Breast epithelium (tissue), 4 donors: ENCODE data around the gene VWF. TPM values are rescaled to one million over a fixed set of nuclear protein-coding genes. Genes with fewer than 3 reads are reported as not detected.

ENCODE experiments used
- DNase-seq, 2 donors: peaks; one replicate each; pipeline ENCODE4 v3.0.0-alpha.2; 2019; ENCODE audit warnings: low spot score in 2 of 2
- H3K27ac ChIP-seq, 2 donors: fragments of 200-600 bp; sonication (generic) in 1 of 2; one replicate each; pipeline ENCODE4 v1.5.1; 2016 to 2019; ENCODE audit warnings: mild to moderate bottlenecking in 1 of 2
- H3K27me3 ChIP-seq, 2 donors: fragments of 200-600 bp; sonication (generic) in 1 of 2; one replicate each; pipeline versions ENCODE4 v1.5.1 to v1.6.0; 2017 to 2019; ENCODE audit warnings: control low read depth in 1 of 2, mild to moderate bottlenecking in 1 of 2
- H3K36me3 ChIP-seq: fragments of 200-600 bp; one replicate; pipeline ENCODE4 v1.5.1; 2019
- H3K4me1 ChIP-seq, 2 donors: fragments of 200-600 bp; sonication (generic); one replicate each; pipeline ENCODE4 v1.5.1; 2016 to 2019; ENCODE audit warnings: control low read depth in 1 of 2
- H3K4me3 ChIP-seq, 3 donors: fragments of 200-600 bp; sonication (generic); 1 replicate in 2 of 3; 2 replicates in 1 of 3; pipeline ENCODE4 v1.5.1; 2016 to 2019; ENCODE audit warnings: mild to moderate bottlenecking in 3 of 3, moderate library complexity in 2 of 3
- H3K9me3 ChIP-seq, 2 donors: fragments of 200-600 bp; sonication (generic) in 1 of 2; one replicate each; pipeline ENCODE4 v1.5.1; 2016 to 2019; ENCODE audit warnings: control low read depth in 1 of 2
- CTCF ChIP-seq, 3 donors: fragments of 450-650 bp; IDR thresholded peaks; one replicate each; pipeline ENCODE4 v1.5.1; 2016 to 2017; ENCODE audit warnings: antibody characterized with exemption in 3 of 3, mild to moderate bottlenecking in 3 of 3, moderate library complexity in 3 of 3
- POLR2A ChIP-seq: fragments of 450-650 bp; IDR thresholded peaks from one replicate; pipeline ENCODE4 v1.6.1; 2016; ENCODE audit warnings: antibody characterized with exemption, mild to moderate bottlenecking, moderate library complexity
- POLR2AphosphoS5 ChIP-seq, 3 donors: sonication (generic); formaldehyde crosslinking; IDR thresholded peaks; one replicate each; pipeline ENCODE4 v1.6.1; 2017; ENCODE audit warnings: antibody characterized with exemption in 3 of 3
- intact Hi-C: fragments of 100-400 bp; cut with DNase I; formaldehyde crosslinking; loops from one replicate; pipeline ENCODE4 v1.15.1; 2023; ENCODE audit warnings: low total_unique reads
- total RNA-seq, 3 donors: library from RNA; depleted of rRNA; stranded (reverse); fragments of >200 nt; gene quantifications; one replicate each; pipeline ENCODE4 v1.1.0, GENCODE V29; 2016

VWF gene
- total RNA-seq, 3 donors from 2014 or later, result 60.3 to 267 (median 117) TPM

- peaks cover 0 to 9% of the 10 kb centered on the region in 2 donors for H3K27me3 ChIP-seq
- H3K4me1 ChIP-seq, result no peaks in the 10 kb centered on the region
- H3K27ac ChIP-seq, result no peak overlapping the region
Observed at GRCh38 chr12:6052940-6053329, 71.5 kb downstream of the VWF start.

GRCh38 chr12:6052206-6052939 is 72.1 kb downstream of the VWF start:
- intact Hi-C loops, result no loop called here
- no peak overlapping the region for H3K27ac ChIP-seq
- H3K4me1 ChIP-seq, result no peaks in the 10 kb centered on the region
- no peak for DNase-seq
- H3K36me3 ChIP-seq, result no peaks in the 10 kb centered on the region
- no peaks in the 10 kb centered on the region for H3K9me3 ChIP-seq
- H3K27me3 ChIP-seq, result peaks cover 0 to 7% of the 10 kb centered on the region in 2 donors
- no peak overlapping the region for H3K4me3 ChIP-seq
- TF ChIP-seq POLR2AphosphoS5 (IDR thresholded peaks at IDR 0.05) (no peak), CTCF (IDR thresholded peaks at IDR 0.05) (no peak), POLR2A (no peak)

More at GRCh38 chr12:6052940-6053329, 71.5 kb downstream of the VWF start:
- H3K4me3 ChIP-seq, result no peak overlapping the region
- H3K36me3 ChIP-seq, result no peaks in the 10 kb centered on the region
- DNase-seq, result no peak
- intact Hi-C loops, result no loop called here
- TF ChIP-seq POLR2AphosphoS5 (IDR thresholded peaks at IDR 0.05) (no peak), POLR2A (no peak), CTCF (IDR thresholded peaks at IDR 0.05) (no peak)
- no peaks in the 10 kb centered on the region for H3K9me3 ChIP-seq

GRCh38 chr12:6049992-6050391 is 74.5 kb downstream of the VWF start:
- Histone ChIP-seq H3K27ac (no peak overlapping the region), H3K36me3 (no peaks in the 10 kb centered on the region), H3K9me3 (no peaks in the 10 kb centered on the region), H3K4me3 (no peak overlapping the region), H3K4me1 (no peaks in the 10 kb centered on the region), H3K27me3 (no peaks in the 10 kb centered on the region)
- TF ChIP-seq POLR2AphosphoS5 (IDR thresholded peaks at IDR 0.05) (no peak), CTCF (IDR thresholded peaks at IDR 0.05) (no peak), POLR2A (no peak)
- DNase-seq, result no peak
- intact Hi-C loops, result no loop called here

GRCh38 chr12:6049587-6049986 is 74.9 kb downstream of the VWF start:
- Histone ChIP-seq H3K4me3 (no peak overlapping the region), H3K9me3 (no peaks in the 10 kb centered on the region), H3K36me3 (no peaks in the 10 kb centered on the region), H3K4me1 (no peaks in the 10 kb centered on the region), H3K27ac (no peak overlapping the region), H3K27me3 (no peaks in the 10 kb centered on the region)
- TF ChIP-seq CTCF (IDR thresholded peaks at IDR 0.05) (no peak), POLR2A (no peak)
- no peak for DNase-seq
- intact Hi-C loops, result no loop called here

GRCh38 chr12:6047249-6048237 is 76.9 kb downstream of the VWF start:
- Histone ChIP-seq H3K4me1 (no peaks in the 10 kb centered on the region), H3K9me3 (no peaks in the 10 kb centered on the region), H3K36me3 (no peaks in the 10 kb centered on the region), H3K27me3 (no peaks in the 10 kb centered on the region), H3K27ac (no peak overlapping the region), H3K4me3 (no peak overlapping the region)
- intact Hi-C loops, result no loop called here
- TF ChIP-seq CTCF (IDR thresholded peaks at IDR 0.05), result no peak
- no peak for TF ChIP-seq POLR2AphosphoS5 (IDR thresholded peaks at IDR 0.05)
- TF ChIP-seq POLR2A, result no peak
- no peak for DNase-seq
